SK-N-MC (cell line): Measurements from ENCODE around the gene SFRP4.

Experiments
- DNase-seq: peaks from one replicate; pipeline ENCODE4 v3.0.0-alpha.2; 2011; ENCODE audit warnings: low read depth, low spot score
- H3K27ac ChIP-seq: fragments of 200-600 bp; sonication (generic); 2 replicates; pipeline ENCODE4 v1.5.1; 2016; ENCODE audit warnings: mixed run types
- H3K36me3 ChIP-seq: fragments of 200-600 bp; sonication (generic); 2 replicates; pipeline ENCODE4 v1.6.1; 2017; ENCODE audit warnings: antibody characterized with exemption, low read length, mixed read lengths; ENCODE audit not compliant: insufficient read depth
- H3K4me3 ChIP-seq: fragments of 200-600 bp; sonication (generic); 2 replicates; pipeline ENCODE4 v1.5.1; 2016
- H3K9ac ChIP-seq: fragments of 200-600 bp; sonication (generic); 2 replicates; pipeline ENCODE4 v1.8.0; 2017; ENCODE audit warnings: mixed run types, mixed read lengths; ENCODE audit not compliant: insufficient read length
- H3K9me3 ChIP-seq: fragments of 200-600 bp; sonication (generic); 2 replicates; pipeline ENCODE4 v1.6.1; 2017; ENCODE audit warnings: low read depth, mild to moderate bottlenecking, antibody characterized with exemption, low read length, moderate library complexity, mixed read lengths
- EZH2 ChIP-seq: fragments of 200-600 bp; sonication (generic); IDR thresholded peaks from one replicate; pipeline ENCODE4 v1.6.1; 2017; ENCODE audit warnings: antibody characterized with exemption
- FOXP2 ChIP-seq: optimal IDR thresholded peaks from 2 replicates; pipeline ENCODE3; 2011; ENCODE audit warnings: mild to moderate bottlenecking, moderate library complexity; ENCODE audit not compliant: insufficient read depth; ENCODE audit errors: extremely low read length, control extremely low read depth
- POLR2AphosphoS5 ChIP-seq: IDR thresholded peaks from 2 replicates; pipeline ENCODE4 v1.6.1; 2012; ENCODE audit warnings: mild to moderate bottlenecking, low read depth, low read length, borderline replicate concordance

The SFRP4 gene

GRCh38 chr7:37930226-37930948, 13.8 kb upstream of the SFRP4 start:
- no peak overlapping the region for H3K27ac ChIP-seq

GRCh38 chr7:37928878-37929277, 12.3 kb upstream of the SFRP4 start:
- H3K27ac ChIP-seq = no peak overlapping the region
- no peak overlapping the region for H3K9ac ChIP-seq
- no peak overlapping the region for H3K4me3 ChIP-seq
- no peak for TF ChIP-seq POLR2AphosphoS5
- no peak for TF ChIP-seq FOXP2
- no peak for TF ChIP-seq EZH2
- H3K9me3 ChIP-seq = peaks cover 9% of the 10 kb centered on the region; the same call in 1 of the 2 replicates
- peaks cover 23% of the 10 kb centered on the region for H3K36me3 ChIP-seq
- DNase-seq = no peak

More at GRCh38 chr7:37930226-37930948, 13.8 kb upstream of the SFRP4 start:
- Histone ChIP-seq H3K9me3 (peaks cover 5% of the 10 kb centered on the region; the same call in 1 of the 2 replicates), H3K36me3 (peaks cover 7% of the 10 kb centered on the region), H3K9ac (no peak overlapping the region), H3K4me3 (no peak overlapping the region)
- TF ChIP-seq FOXP2 = no peak
- TF ChIP-seq EZH2 = no peak
- no peak for TF ChIP-seq POLR2AphosphoS5
- no peak for DNase-seq

- Histone ChIP-seq H3K9me3 (peaks cover 9% of the 10 kb centered on the region; the same call in 1 of the 2 replicates), H3K36me3 (peaks cover 32% of the 10 kb centered on the region), H3K27ac (no peak overlapping the region), H3K9ac (no peak overlapping the region), H3K4me3 (no peak overlapping the region)
- TF ChIP-seq EZH2 (no peak), FOXP2 (no peak), POLR2AphosphoS5 (no peak)
- DNase-seq = no peak
These were observed 11.3 kb upstream of the SFRP4 start for GRCh38 chr7:37927773-37928444.

- peaks cover 36% of the 10 kb centered on the region for H3K36me3 ChIP-seq
- no peak overlapping the region for H3K27ac ChIP-seq
- no peak for DNase-seq
- H3K9me3 ChIP-seq = peaks cover 9% of the 10 kb centered on the region; the same call in 1 of the 2 replicates
- TF ChIP-seq POLR2AphosphoS5 = no peak
- TF ChIP-seq EZH2 = no peak
- TF ChIP-seq FOXP2 = no peak
- no peak overlapping the region for H3K4me3 ChIP-seq
- no peak overlapping the region for H3K9ac ChIP-seq
These were observed 9.0 kb upstream of the SFRP4 start for GRCh38 chr7:37925620-37926019.

GRCh38 chr7:37924491-37925041, 7.9 kb upstream of the SFRP4 start:
- TF ChIP-seq EZH2 (no peak), FOXP2 (no peak), POLR2AphosphoS5 (no peak)
- no peak for DNase-seq

GRCh38 chr7:37923996-37924395, 7.4 kb upstream of the SFRP4 start:
- H3K9ac ChIP-seq = no peak overlapping the region
- TF ChIP-seq EZH2 = no peak
- TF ChIP-seq POLR2AphosphoS5 = no peak
- no peak for TF ChIP-seq FOXP2
- no peak for DNase-seq
- no peak overlapping the region for H3K4me3 ChIP-seq
- no peak overlapping the region for H3K27ac ChIP-seq
- peaks cover 36% of the 10 kb centered on the region for H3K36me3 ChIP-seq
- H3K9me3 ChIP-seq = peaks cover 9% of the 10 kb centered on the region; the same call in 1 of the 2 replicates

More at GRCh38 chr7:37924491-37925041, 7.9 kb upstream of the SFRP4 start:
- Histone ChIP-seq H3K36me3 (peaks cover 36% of the 10 kb centered on the region), H3K9me3 (peaks cover 9% of the 10 kb centered on the region; the same call in 1 of the 2 replicates), H3K27ac (no peak overlapping the region), H3K4me3 (no peak overlapping the region), H3K9ac (no peak overlapping the region)

GRCh38 chr7:37921876-37922275, 5.3 kb upstream of the SFRP4 start:
- no peak for TF ChIP-seq FOXP2
- no peak for TF ChIP-seq POLR2AphosphoS5
- TF ChIP-seq EZH2 = no peak
- Histone ChIP-seq H3K27ac (no peak overlapping the region), H3K4me3 (peak overlapping the region; percentile 96), H3K9me3 (peaks cover 9% of the 10 kb centered on the region; the same call in 1 of the 2 replicates), H3K36me3 (peaks cover 36% of the 10 kb centered on the region), H3K9ac (peak overlapping the region; percentile 86)
- DNase-seq = no peak
